GM18505 (cell line): ENCODE measurements around the gene TMEM232.
"Not testable (repeated sequence)": the region's sequence is repeated elsewhere in the genome, so short reads cannot be mapped to it uniquely, and the experiment has no call there.

ENCODE experiments used
- ATAC-seq: cut with Tn5 transposase; IDR thresholded peaks from one replicate; pipeline ENCODE4 v1.9.1; 2021; ENCODE audit not compliant: unreplicated experiment
- POLR2A ChIP-seq: IDR thresholded peaks from 4 replicates; pipeline ENCODE4 v1.6.1; 2011; ENCODE audit warnings: borderline replicate concordance; ENCODE audit not compliant: insufficient read depth, insufficient read length; ENCODE audit errors: extremely low read depth

TMEM232 gene

DNA sequence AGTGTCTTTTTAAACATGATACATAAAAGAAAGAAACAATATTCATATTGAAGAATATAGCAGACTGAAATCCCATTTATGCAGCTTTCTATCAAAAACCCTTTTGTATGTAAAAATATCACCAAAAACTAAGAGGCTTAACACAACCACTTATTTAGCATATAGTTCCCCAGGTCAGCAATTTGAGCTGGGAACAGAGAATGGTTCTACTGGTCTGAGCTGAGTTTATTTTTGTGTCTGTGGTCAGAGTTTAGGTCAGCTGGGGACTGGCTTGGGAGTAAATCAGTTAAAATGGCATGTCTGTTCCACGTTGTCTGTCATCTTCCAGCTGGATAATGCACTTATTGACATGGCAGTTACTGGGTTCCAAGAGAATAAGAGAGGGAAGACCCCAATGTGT lies 165.0 kb downstream of the TMEM232 start:
- no peak for ATAC-seq
- TF ChIP-seq POLR2A = no peak

DNA sequence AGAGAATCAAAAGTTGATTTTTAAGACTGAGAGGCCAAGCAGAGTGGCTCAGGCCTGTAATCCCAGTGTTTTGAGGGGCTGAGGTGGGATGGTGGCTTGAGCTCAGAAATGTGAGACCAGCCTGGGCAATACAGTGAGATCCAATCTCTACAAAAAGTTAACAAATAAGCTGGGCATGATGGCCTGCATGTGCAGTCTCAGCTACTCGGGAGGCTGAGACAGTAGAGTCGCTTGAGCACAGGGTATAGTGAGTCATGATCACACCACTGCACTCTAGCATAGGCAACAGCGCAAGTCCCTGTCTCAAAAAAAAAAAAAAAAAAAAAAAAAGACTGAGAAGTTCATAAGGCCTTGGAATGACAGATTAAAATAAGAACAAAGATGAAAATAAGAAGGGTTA lies 177.2 kb downstream of the TMEM232 start:
- ATAC-seq = no peak
- TF ChIP-seq POLR2A = no peak

DNA sequence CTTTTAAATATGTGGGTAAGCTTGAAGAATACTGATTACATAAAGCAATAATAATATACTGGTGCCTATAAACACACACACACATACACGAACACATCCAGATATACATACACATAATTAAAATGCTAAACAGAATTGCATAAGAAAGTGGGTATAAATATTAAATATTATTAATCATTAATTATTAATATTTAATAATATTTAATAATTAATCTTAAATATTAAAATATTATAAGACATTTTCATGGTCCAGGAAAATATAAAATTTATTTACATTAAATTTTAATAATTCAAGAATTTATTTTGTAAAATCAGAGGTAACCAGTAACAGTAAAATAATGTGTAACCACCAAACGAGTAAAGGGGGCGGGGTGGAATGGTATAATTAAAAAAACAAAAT lies 178.3 kb downstream of the TMEM232 start:
- ATAC-seq = no peak
- no peak for TF ChIP-seq POLR2A

DNA sequence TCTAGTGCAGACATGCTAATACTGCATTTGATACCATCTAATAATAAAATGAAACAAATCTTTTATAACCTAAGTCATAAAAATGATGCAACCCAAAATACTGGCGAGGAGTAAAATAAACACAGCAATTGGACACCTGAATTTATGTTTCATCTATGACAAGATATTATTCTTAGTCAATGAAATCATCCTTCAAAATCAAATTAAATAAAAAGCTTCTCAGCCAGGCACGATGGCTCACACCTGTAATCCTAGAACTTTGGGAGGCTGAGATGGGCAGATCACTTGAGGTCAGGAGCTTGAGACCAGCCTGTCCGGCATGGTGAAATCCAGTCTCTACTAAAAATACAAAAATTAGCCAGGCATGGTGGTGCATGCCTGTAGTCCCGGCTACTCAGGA lies 179.0 kb downstream of the TMEM232 start:
- TF ChIP-seq POLR2A = no peak
- ATAC-seq = no peak

DNA sequence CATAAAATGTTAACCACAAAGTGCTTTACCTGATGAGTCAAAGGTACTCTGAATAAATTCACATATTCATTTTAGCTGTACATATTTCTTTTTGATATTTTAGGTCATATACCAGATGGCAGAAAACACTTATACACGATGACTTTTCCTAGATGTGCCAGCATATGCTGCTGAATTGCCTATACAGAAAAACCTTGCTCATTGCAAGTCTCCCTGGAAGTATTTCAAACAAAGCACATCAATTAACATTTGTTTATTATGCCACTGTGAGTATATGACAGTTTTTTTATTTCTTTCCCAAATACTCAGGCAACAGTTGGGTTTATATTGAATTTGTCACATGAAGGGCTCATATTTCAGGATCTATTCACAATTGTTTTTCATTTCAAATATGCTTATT lies 180.8 kb downstream of the TMEM232 start:
- ATAC-seq = no peak
- no peak for TF ChIP-seq POLR2A

DNA sequence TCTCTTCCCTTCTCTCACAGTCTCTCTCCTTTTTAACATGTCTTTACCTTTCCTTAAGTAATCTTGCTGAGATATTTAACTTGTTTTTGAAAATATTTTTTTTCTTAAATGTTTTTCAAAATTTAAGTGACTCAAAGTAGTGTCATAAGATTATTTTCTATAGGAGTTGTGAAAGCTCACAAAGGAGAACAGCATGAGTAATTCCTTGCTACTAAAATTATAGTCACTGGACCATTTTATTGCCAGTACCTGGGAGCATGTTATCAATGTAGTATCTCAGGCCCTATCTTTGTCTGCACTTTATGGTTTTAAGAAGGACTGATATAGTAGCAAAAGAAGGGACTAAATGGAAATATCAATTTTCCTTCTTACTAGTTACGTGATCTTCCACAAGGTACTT lies 181.9 kb downstream of the TMEM232 start:
- no peak for TF ChIP-seq POLR2A
- ATAC-seq = no peak

DNA sequence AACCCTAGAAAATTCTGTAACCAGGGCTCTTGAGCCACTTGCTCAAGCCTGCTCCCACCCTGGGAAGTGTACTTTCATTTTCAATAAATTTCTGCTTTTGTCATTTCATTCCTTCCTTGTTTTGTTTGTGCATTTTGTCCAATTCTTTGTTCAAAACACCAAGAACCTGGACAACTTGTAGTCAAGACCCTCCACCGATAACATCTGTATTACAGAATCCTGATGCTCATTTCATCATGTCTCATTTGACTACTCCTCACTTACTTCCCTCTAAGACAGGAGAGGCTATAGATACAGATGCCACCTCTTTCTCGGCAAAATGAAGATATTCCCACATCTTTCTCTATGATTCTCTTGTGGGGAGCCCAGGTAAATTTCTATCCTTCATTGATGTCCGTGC lies 183.5 kb downstream of the TMEM232 start:
- no peak for ATAC-seq
- no peak for TF ChIP-seq POLR2A

DNA sequence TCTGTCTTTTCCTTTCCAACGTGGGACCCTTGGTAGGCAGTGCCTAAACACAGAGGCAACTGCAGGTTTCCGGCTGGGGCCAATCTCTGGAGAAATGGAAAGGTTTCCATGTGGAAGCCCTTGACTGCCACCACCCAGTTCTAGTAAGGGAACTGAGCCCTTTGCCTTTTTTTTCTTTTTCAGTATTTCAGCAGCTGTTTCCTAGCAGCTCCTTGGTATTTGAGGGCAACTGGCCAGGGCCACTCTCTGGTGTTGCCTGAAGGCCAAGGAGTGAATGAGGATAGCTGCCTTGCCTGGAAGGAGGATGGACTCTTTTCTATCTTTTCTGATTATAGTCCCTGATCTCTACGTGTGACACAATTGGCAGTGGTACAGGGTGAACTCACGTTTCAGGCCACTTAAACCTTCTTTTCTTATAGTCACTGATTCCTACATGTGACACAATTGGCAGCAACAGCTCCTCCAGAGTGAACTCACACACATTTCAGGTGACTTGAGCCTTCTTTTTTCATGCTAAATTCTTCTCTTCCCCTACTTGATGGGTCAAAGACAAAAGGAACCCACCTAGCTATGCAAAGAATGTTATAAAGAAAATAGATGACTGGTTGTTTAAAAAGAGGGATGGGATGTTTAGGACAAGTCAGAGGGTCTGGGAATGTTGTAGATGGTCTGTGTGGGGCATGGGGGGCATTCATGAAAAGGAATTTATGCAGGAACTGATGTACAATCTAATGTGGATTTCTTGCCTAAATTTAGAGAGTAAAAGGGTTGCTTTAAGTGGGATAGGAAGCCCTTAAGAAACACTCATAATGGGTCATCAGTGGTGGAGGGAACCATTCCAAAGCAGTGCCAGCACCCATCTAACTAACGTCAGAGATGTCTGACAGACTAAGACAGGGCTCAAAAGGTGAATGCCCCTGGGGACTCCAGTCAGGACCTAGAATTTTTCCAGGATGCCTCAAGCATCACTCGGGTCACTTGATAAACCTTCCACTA lies 190.1 kb downstream of the TMEM232 start:
- no peak for TF ChIP-seq POLR2A
- ATAC-seq = no peak

DNA sequence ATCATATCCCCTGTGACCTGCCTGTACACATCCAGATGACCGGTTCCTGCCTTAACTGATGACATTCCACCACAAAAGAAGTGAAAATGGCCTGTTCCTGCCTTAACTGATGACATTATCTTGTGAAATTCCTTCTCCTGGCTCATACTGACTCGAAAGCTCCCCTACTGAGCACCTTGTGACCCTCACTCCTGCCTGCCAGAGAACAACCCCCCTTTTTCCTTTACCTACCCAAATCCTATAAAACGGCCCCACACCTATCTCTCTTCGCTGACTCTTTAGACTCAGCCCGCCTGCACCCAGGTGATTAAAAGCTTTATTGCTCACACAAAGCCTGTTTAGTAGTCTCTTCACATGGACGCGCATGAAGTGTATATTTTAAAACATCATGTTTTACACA lies 191.3 kb downstream of the TMEM232 start:
- ATAC-seq = not testable (repeated sequence)

DNA sequence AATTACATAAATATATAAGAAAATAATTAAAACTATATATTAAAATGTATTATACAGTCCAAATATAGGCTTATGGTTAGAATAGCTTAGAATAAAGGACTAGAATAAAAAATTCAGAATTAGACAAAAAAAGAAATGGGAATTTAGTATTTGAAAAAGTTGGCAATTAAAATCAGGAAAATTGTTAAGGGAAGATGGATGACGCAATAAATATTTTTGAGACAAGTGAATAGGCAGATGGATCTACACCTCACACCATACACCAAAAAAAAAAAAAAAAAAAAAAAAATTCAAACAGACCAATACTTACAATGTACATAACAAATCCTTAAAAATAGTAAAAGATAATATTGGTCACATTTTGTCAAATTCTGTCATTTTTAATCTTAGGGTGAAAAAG lies 200.7 kb downstream of the TMEM232 start:
- no peak for ATAC-seq

DNA sequence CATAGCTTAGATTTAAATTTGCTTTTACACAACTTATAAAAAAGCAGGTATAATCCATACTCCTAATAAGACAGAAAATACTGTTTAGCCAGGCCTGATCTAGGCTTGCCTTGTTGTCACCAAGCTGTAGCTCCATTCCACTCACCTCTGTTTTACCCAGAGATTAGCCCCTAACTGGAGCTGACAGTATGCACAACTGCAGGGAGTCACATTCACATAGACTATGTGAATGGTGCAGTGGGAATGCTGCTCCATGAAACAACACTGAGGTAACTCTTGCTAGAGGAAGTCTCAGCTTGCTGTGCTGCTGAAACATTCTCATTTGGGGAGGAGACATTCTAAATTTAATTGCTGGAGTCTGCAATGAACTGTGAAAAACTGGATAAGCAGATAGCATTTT lies 209.1 kb downstream of the TMEM232 start:
- ATAC-seq = no peak
- TF ChIP-seq POLR2A = no peak

More for the DNA sequence above, 200.7 kb downstream of the TMEM232 start:
- no peak for TF ChIP-seq POLR2A

DNA sequence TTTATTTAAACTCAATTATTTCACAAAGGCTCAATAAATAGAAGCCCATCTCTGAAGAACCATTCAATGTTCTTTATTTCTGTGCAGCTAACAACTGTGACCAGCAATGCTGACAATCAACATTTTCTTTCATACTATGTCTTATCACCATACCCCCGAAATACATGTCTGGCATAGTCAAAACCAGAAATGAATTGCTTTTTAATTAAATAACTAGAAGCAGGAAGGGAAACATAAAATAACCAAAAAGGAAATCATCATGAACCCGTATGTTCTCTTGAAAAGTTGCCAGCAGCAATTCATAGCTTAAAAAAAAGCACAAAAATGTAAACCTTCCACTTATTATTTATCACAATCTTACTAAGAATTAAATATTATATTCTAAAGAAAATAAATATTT lies 212.4 kb downstream of the TMEM232 start:
- ATAC-seq = no peak
- TF ChIP-seq POLR2A = no peak

DNA sequence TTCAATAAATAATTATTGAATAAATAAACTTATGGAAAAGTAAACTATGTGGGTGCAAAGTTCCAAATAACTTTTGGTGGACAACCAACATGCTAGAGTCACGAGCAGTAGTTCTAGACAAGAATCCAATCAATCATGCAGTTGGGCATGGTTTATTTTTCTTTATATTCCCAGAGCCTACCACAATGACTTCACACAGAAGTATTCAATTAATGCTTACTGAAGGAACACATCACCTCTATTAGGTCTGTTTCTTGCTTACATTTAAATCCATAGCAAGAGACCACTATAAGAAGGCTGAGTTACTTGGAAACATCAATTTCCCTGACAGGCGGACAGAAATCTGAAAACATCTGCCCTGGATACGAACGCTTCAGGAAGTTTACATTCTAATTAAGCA lies 214.2 kb downstream of the TMEM232 start:
- no peak for TF ChIP-seq POLR2A
- no peak for ATAC-seq

DNA sequence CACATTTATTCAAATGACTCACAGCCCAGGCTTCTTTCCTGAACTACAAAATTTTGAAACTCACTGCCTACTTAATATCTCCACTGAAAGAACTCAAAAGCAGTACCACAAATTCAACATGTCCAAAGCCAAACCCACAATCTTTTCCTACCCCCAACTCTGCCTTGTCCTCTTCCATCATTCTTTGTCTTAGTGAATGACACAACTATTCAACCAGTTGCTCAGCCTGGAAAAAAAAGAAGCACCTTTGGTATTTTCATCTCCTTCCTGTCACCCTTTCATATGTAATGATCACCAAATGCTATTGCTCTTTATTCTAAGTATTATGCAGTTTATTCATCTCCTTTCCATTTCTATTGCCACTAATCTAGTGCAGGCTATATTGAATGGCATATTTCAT lies 216.3 kb downstream of the TMEM232 start:
- no peak for TF ChIP-seq POLR2A
- no peak for ATAC-seq
